KOPT-K1 (cell line): ENCODE results near the gene EHMT2.
"Not testable (repeated sequence)": the region's sequence is repeated elsewhere in the genome, so short reads cannot be mapped to it uniquely, and the experiment has no call there.

Experiments
- H3K27ac ChIP-seq: fragments of 200-600 bp; sonication (generic); 2 replicates; pipeline ENCODE4 v1.5.1; 2016; ENCODE audit warnings: antibody characterized with exemption, mild to moderate bottlenecking, low read depth, low read length; ENCODE audit not compliant: poor library complexity, severe bottlenecking
- H3K36me3 ChIP-seq: fragments of 200-600 bp; sonication (generic); 2 replicates; pipeline ENCODE4 v1.5.1; 2017; ENCODE audit warnings: antibody characterized with exemption, mild to moderate bottlenecking, low read length, moderate library complexity; ENCODE audit not compliant: insufficient read depth
- H3K9me3 ChIP-seq: fragments of 200-600 bp; sonication (generic); 2 replicates; pipeline ENCODE4 v1.5.1; 2017; ENCODE audit warnings: antibody characterized with exemption, low read length, mild to moderate bottlenecking; ENCODE audit not compliant: insufficient read depth, poor library complexity, severe bottlenecking

EHMT2 gene

GRCh38 chr6:31927242-31927862 lies 29.9 kb upstream of the EHMT2 start, which contains the start of gene C2:
Gene C2, plus strand, starts transcription at chr6:31927717. Its CDS starts 36 bp downstream, at chr6:31927753.
- no peaks in the 10 kb centered on the region for H3K9me3 ChIP-seq
- H3K36me3 ChIP-seq: no peaks in the 10 kb centered on the region
- no peak within 1 kb of the TSS for H3K27ac ChIP-seq

- Histone ChIP-seq H3K27ac (no peak overlapping the region), H3K36me3 (no peaks in the 10 kb centered on the region), H3K9me3 (no peaks in the 10 kb centered on the region)
These were observed 25.4 kb upstream of the EHMT2 start for GRCh38 chr6:31922942-31923341.

DNA sequence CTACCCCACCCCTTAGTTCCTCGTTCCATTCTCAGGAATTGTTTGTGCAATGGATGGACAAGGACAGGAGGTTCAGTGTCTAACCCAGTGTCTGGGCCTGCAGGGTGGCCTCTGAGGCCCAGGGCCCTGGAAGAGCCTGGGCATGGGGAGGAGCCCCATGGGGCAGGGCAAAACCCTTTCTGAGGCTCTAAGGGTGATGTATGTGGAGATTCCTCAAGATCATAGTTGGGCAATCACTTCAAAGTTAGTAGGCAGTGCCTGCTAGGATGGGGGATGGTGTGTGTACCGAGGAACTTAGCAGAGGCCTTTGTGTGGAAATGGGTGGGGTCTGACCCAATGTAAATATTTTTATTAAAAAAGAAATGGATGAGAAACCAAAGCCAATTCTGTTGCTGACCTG lies 23.3 kb upstream of the EHMT2 start:
- no peaks in the 10 kb centered on the region for H3K9me3 ChIP-seq
- no peaks in the 10 kb centered on the region for H3K36me3 ChIP-seq
- no peak overlapping the region for H3K27ac ChIP-seq

DNA sequence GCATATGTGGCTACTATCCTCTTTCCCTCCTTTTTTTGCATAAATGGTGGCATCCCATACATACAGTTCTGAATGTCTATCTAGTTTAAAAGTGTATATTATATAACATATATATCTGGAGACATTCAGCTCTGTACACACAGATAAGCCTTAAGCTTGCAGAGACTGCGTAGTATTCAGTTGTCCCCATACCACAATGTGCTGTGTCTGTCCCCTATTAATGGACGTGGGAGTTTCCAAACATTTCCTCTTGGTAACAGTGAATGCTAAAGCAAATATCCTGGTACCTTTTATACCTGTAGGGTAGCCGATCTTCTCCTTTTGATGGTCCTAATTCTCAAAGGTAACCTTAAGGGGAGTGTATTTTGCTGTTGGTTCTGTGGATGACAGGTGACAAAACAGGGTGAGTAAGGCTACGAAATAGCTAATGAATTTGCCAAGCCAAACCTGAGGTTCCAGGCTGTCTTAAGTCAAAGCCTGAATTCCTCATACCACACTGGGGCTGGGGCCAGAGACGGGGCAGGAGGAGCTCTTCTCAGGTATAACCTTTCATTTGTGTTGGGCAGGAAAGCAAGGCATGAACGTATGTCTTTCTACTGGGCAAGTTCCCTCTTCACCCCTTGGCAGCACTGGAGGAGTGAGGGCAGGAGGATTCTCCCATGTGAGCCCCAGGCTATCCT lies 22.3 kb upstream of the EHMT2 start:
- no peak overlapping the region for H3K27ac ChIP-seq

GRCh38 chr6:31918069-31918720 lies 20.7 kb upstream of the EHMT2 start:
- Histone ChIP-seq H3K27ac (no peak overlapping the region), H3K36me3 (no peaks in the 10 kb centered on the region), H3K9me3 (no peaks in the 10 kb centered on the region)

More for the DNA sequence above, 22.3 kb upstream of the EHMT2 start:
- H3K9me3 ChIP-seq: no peaks in the 10 kb centered on the region
- H3K36me3 ChIP-seq: no peaks in the 10 kb centered on the region

- Histone ChIP-seq H3K36me3 (no peaks in the 10 kb centered on the region), H3K27ac (no peak overlapping the region), H3K9me3 (no peaks in the 10 kb centered on the region)
These were observed 18.3 kb upstream of the EHMT2 start for GRCh38 chr6:31915756-31916155.

DNA sequence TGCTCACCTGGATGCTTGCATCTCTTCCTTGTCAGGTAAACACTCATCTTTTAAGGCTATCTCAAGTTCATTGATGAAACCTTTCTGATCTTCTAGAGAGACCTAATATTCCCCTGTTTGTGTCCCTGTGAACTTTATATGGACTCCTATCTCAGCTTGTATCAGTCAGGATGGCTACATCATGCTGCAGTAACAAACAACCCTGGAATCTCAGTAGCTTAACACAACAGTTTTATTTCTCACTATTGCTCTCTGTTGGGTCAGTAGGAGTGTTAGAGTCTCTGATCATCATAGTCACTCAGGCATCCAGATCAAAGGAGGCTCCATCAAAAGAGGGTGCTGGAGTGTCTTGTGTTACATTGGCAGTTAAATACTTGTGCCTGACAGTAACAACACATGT lies 17.9 kb upstream of the EHMT2 start:
- Histone ChIP-seq H3K27ac (no peak overlapping the region), H3K36me3 (no peaks in the 10 kb centered on the region), H3K9me3 (no peaks in the 10 kb centered on the region)

DNA sequence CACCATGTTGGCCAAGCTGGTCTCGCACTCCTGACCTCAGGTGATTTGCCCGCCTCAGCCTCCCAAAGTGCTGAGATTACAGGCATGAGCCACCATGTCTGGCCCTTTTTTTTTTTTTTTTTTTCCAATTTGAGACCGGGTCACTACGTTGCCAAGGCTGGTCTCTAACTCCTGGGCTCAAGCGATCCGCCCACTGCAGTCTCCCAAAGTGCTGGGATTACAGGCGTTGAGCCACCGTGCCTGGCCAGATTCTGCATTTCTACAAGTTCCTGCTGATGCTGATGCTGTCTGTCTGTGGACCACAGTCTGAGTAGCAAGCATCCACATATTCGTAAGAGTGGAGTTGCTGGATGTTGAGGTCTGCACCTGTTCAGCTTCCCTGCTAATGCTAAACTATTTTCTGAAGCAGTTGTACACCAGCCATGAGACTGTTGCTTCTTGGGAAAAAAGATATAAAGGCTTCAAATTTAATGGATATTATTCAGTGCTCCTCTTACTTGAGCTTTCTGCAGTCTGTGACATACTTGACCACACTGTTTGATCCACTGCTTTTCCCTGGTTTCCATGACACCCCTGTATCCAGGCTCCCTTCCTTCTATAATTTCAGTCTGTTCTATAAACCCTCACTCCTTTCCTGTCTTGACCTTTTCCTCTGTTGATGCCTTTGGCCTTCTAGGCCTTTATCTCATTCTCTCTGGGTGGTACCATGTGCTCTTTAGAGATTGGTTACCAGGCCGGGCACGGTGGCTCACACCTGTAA lies 14.5 kb upstream of the EHMT2 start:
- H3K27ac ChIP-seq: no peak overlapping the region
- H3K9me3 ChIP-seq: no peaks in the 10 kb centered on the region
- H3K36me3 ChIP-seq: no peaks in the 10 kb centered on the region

DNA sequence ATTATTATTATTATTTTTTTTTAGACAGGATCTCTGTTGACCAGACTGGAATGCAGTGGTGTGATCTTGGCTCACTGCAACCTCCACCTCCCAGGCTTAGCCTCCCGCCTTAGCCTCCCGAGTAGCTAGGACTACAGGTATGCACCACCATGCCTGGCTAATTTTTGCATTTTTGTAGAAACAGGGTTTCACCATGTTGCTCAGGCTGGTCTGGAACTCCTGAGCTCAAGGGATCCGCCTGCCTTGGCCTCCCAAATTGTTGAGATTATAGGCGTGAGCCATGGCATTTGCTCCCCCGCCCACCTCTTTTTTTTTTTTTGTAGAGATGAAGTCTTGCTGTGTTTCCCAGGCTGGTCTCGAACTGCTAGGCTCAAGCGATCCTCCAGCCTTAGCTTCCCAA lies 11.8 kb upstream of the EHMT2 start:
- H3K27ac ChIP-seq, H3K9me3 ChIP-seq, H3K36me3 ChIP-seq: not testable (repeated sequence)

GRCh38 chr6:31908791-31909190 lies 11.3 kb upstream of the EHMT2 start:
- H3K27ac ChIP-seq: no peak overlapping the region

DNA sequence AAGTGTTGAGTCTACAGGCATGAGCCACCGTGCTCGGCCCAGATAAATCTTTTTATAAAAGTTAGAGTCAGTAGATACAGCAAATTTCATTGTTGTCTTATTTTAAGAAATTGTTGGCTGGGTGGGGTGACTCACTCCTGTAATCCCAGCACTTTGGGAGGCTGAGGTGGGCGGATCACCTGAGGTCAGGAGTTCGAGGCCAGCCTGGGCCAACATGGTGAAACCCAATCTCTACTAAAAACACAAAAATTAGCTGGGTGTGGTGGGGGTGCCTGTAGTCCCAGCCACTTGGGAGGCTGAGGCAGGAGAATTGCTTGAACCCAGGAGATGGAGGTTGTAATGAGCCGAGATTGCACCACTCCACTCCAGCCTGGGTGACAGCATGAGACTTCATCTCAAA lies 10.8 kb upstream of the EHMT2 start:
- not testable (repeated sequence) for H3K9me3 ChIP-seq, H3K27ac ChIP-seq, H3K36me3 ChIP-seq

More at GRCh38 chr6:31908791-31909190, 11.3 kb upstream of the EHMT2 start:
- no peaks in the 10 kb centered on the region for H3K9me3 ChIP-seq
- no peaks in the 10 kb centered on the region for H3K36me3 ChIP-seq

DNA sequence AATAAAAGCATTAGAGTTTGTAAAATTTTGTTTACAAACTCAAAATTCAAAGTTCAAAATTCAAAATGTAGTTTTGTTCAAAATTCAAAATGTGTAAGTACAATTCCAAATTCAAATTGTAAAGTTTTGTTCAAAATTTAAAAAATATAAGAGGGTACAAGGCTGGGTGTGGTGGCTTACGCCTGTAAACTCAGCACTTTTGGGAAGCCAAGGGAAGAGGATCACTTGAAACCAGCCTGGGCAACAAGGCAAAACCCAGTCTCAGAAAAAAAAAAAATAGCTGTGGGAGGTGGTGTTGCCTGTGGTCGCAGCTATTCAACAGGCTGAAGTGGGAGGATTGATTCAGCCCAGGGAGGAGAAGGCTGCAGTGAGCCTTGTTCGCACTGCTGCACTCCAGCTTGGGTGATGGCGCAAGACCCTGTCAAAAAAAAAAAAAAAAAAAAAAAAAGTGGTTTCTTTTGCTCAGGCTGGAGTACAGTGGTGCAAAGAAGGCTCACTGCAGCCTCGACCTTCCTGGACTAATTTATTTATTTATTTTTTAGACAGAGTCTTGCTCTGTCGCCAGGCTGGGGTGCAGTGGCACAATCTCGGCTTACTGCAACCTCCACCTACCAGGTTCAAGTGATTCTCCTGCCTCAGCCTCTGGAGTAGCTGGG lies 9.8 kb upstream of the EHMT2 start:
- H3K36me3 ChIP-seq: no peaks in the 10 kb centered on the region
- H3K27ac ChIP-seq: no peak overlapping the region
- H3K9me3 ChIP-seq: no peaks in the 10 kb centered on the region

DNA sequence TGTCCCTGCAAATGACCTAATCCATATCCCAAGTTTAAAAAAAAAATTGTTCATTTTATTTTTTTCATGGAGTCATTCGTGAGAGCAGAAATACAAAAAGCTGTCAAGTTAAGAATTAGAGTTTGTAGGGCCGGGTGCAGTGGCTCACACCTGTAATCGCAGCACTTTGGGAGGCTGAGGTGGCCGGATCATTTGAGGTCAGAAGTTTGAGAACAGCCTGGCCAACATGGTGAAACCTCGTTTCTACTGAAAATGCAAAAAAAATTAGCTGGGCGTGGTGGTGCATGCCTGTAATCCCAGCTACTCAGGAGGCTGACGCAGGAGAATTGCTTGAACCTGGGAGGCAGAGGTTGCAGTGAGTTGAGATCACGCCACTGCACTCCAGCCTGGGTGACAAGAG lies 9.2 kb upstream of the EHMT2 start:
- H3K27ac ChIP-seq: not testable (repeated sequence)

GRCh38 chr6:31906122-31906521 lies 8.6 kb upstream of the EHMT2 start:
- Histone ChIP-seq H3K36me3 (no peaks in the 10 kb centered on the region), H3K27ac (no peak overlapping the region)

More for the DNA sequence above, 9.2 kb upstream of the EHMT2 start:
- H3K36me3 ChIP-seq, H3K9me3 ChIP-seq: not testable (repeated sequence)

GRCh38 chr6:31905041-31905440 lies 7.5 kb upstream of the EHMT2 start:
- H3K36me3 ChIP-seq: no peaks in the 10 kb centered on the region
- no peak overlapping the region for H3K27ac ChIP-seq
- H3K9me3 ChIP-seq: no peaks in the 10 kb centered on the region

More at GRCh38 chr6:31906122-31906521, 8.6 kb upstream of the EHMT2 start:
- no peaks in the 10 kb centered on the region for H3K9me3 ChIP-seq
